Measurements from ENCODE around the gene RPS19BP1. TPM values are rescaled to one million over a fixed set of nuclear protein-coding genes. Genes with fewer than 3 reads are reported as not detected.
A peak's percentile ranks its signal among the peaks of the same experiment; 100 is the strongest.

RPS19BP1 gene
- total RNA-seq, 6 experiments from 2014 or later = 31.0 to 104 (median 32.8) TPM

DNA sequence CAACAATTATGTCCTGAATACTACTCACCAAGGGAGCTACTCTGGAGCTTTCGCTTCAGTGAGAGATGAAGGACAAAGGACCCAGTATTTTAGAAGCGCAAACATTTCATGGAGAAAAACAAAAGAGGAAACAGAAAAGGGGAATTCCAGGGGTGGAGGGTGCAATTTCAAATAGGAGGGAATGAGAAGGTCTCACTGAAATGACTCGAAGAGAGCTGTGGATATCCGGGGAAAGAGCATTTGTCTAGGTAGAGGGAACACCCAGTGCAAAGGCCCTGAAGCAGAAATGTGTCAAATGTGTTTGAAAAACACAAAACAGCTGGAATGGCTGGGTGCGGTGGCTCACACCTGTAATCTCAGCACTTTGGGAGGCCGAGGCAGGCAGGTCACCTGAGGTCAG is 2.4 kb downstream of the RPS19BP1 start:
- H3K36me3 ChIP-seq = peaks cover 0 to 19% (median 0%) of the 10 kb centered on the region in 4 donors
- intact Hi-C loops (cut with DNase I) = no loop called here
- ATAC-seq (no peak), DNase-seq (peak in 1 of 3 donors; percentile 20)
- TF ChIP-seq, protein P1, sequence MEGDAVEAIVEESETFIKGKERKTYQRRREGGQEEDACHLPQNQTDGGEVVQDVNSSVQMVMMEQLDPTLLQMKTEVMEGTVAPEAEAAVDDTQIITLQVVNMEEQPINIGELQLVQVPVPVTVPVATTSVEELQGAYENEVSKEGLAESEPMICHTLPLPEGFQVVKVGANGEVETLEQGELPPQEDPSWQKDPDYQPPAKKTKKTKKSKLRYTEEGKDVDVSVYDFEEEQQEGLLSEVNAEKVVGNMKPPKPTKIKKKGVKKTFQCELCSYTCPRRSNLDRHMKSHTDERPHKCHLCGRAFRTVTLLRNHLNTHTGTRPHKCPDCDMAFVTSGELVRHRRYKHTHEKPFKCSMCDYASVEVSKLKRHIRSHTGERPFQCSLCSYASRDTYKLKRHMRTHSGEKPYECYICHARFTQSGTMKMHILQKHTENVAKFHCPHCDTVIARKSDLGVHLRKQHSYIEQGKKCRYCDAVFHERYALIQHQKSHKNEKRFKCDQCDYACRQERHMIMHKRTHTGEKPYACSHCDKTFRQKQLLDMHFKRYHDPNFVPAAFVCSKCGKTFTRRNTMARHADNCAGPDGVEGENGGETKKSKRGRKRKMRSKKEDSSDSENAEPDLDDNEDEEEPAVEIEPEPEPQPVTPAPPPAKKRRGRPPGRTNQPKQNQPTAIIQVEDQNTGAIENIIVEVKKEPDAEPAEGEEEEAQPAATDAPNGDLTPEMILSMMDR (IDR thresholded peaks at IDR 0.05) = no peak
- TF ChIP-seq POLR2A (IDR thresholded peaks at IDR 0.05) = no peak
- no peaks in the 10 kb centered on the region for H3K9me3 ChIP-seq
- peaks cover 0 to 54% (median 21%) of the 10 kb centered on the region in 4 donors for H3K4me1 ChIP-seq
- no peak overlapping the region for H3K4me3 ChIP-seq
- H3K27me3 ChIP-seq = no peaks in the 10 kb centered on the region
- no peak overlapping the region for H3K27ac ChIP-seq
- WGBS (ENCODE audit: insufficient coverage, low coverage, low lambda C conversion rate, missing lambda C conversion rate) = 71% methylated on average over 6 of the region's 6 CpGs

GRCh38 chr22:39529487-39529851 is 3.1 kb downstream of the RPS19BP1 start:
- intact Hi-C loops (cut with DNase I) = loop anchor here in 1 of 2 donors (5.0 kb wide), 1 partner anchor 37 kb away; no protein-coding TSS in a partner anchor
- WGBS (ENCODE audit: insufficient coverage, low coverage, low lambda C conversion rate, missing lambda C conversion rate) = 0% methylated on average over 1 of the region's 17 CpGs
- Histone ChIP-seq H3K9me3 (no peaks in the 10 kb centered on the region), H3K27ac (no peak overlapping the region), H3K36me3 (peaks cover 0 to 21% (median 3%) of the 10 kb centered on the region in 4 donors), H3K4me3 (no peak overlapping the region), H3K4me1 (peaks cover 0 to 55% (median 21%) of the 10 kb centered on the region in 4 donors), H3K27me3 (no peaks in the 10 kb centered on the region)
- DNase-seq (peak in 1 of 3 donors; percentile 53), ATAC-seq (no peak)
- TF ChIP-seq, protein P1 (IDR thresholded peaks at IDR 0.05) = peak in 1 of 4 donors; percentile 25
- TF ChIP-seq POLR2A (IDR thresholded peaks at IDR 0.05) = no peak

DNA sequence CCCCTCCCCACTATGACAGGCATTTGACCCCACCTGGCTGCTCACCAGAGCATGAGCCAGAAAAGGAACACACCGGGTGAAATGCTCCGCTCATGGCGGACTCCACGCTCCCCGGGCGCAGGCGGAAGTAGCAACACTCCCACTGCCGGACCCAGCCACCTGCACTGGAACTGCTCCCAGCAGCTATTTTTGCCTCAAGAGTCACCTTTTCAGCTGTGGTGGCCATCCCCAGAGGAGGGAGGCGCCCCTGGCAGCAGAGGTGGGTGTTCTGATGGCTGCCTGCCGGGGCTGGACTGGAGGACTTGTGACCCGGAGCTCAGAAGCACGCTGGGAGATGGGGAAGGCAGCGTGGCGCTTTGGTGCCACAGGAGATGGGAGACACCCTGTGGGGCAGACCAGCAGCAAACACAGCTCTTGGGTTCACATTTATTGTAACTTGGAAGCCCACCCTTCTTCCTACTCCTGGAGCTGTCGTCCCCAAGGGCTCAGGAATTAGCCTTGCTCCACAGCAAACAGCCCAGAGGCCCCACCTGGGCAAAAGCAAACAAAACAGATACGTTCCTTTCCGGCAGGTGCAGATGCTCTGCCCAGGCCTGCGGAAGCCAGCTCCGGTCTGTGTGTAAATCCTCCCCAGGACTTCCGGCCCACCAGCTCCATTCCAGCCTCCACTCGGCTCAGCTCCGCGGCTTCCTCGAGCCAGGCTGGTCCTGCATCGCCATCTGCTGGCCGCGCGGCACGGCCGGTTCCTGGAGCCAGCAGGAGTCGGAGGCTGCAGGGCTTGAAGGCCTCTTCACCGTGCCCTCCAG is 3.7 kb downstream of the RPS19BP1 start:
- Histone ChIP-seq H3K27ac (no peak overlapping the region), H3K4me3 (no peak overlapping the region), H3K27me3 (no peaks in the 10 kb centered on the region), H3K36me3 (peaks cover 0 to 27% (median 6%) of the 10 kb centered on the region in 4 donors), H3K4me1 (peaks cover 0 to 55% (median 21%) of the 10 kb centered on the region in 4 donors), H3K9me3 (no peaks in the 10 kb centered on the region)
- peak; percentile 88 to 92 (median 90) for DNase-seq
- no peak for TF ChIP-seq POLR2A (IDR thresholded peaks at IDR 0.05)
- TF ChIP-seq, protein P1 (IDR thresholded peaks at IDR 0.05) = peak; percentile 95 to 99 (median 96)
- intact Hi-C loops (cut with DNase I) = loop anchor here in 1 of 2 donors (5.0 kb wide), 1 partner anchor 37 kb away; no protein-coding TSS in a partner anchor
- WGBS (ENCODE audit: insufficient coverage, low coverage, low lambda C conversion rate, missing lambda C conversion rate) = 75% methylated on average over 9 of the region's 32 CpGs
- ATAC-seq = peak; percentile 60 to 69 (median 66)

DNA sequence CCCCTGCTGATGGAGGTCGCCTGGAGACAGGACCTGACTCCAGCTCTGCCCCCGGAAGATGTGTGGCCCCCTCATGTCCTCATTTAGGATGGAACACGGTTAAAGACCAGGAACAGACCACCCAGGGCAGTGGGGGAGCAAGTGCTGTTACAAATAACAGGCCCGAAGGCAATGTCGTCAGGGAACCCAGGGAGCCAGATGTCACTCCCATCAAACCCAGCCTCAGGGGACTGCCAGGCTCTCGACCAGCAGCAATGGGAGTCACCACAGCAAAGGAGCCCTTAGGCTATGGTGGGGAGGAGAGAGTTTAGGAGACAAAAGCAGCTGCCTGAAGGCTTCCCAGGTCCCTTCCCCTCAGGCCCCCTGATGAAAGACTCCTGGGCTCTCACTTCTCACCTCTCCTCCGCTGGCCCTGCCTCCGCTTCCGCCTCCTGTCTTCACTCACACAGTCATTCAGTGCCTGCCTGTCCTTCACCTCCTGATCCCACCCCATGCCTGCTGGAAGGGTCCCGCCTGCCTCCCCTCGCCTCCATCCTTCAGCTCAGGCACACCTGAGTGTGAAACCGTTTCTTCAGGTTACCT is 4.4 kb downstream of the RPS19BP1 start:
- 77% methylated on average over 8 of the region's 12 CpGs for WGBS (ENCODE audit: insufficient coverage, low coverage, low lambda C conversion rate, missing lambda C conversion rate)
- peak in 1 of 3 donors; percentile 32 for DNase-seq
- TF ChIP-seq POLR2A (IDR thresholded peaks at IDR 0.05) = no peak
- TF ChIP-seq, protein P1 (IDR thresholded peaks at IDR 0.05) = no peak
- Histone ChIP-seq H3K9me3 (no peaks in the 10 kb centered on the region), H3K36me3 (peaks cover 0 to 34% (median 9%) of the 10 kb centered on the region in 4 donors), H3K4me3 (no peak overlapping the region), H3K27ac (peak overlapping the region in 1 of 3 donors; percentile 39), H3K27me3 (no peaks in the 10 kb centered on the region), H3K4me1 (peaks cover 0 to 55% (median 21%) of the 10 kb centered on the region in 4 donors)
- no peak for ATAC-seq
- intact Hi-C loops (cut with DNase I) = loop anchor here in 1 of 2 donors (5.0 kb wide), 1 partner anchor 36 kb away; no protein-coding TSS in a partner anchor
